SW480 (cell line): Measurements from ENCODE around the gene MMEL1.
"Not testable (repeated sequence)": the region's sequence is repeated elsewhere in the genome, so short reads cannot be mapped to it uniquely, and the experiment has no call there.

Experiments
- DNase-seq: peaks from one replicate; pipeline ENCODE4 v3.0.0-alpha.2; 2016; ENCODE audit warnings: low spot score

Gene MMEL1

DNA sequence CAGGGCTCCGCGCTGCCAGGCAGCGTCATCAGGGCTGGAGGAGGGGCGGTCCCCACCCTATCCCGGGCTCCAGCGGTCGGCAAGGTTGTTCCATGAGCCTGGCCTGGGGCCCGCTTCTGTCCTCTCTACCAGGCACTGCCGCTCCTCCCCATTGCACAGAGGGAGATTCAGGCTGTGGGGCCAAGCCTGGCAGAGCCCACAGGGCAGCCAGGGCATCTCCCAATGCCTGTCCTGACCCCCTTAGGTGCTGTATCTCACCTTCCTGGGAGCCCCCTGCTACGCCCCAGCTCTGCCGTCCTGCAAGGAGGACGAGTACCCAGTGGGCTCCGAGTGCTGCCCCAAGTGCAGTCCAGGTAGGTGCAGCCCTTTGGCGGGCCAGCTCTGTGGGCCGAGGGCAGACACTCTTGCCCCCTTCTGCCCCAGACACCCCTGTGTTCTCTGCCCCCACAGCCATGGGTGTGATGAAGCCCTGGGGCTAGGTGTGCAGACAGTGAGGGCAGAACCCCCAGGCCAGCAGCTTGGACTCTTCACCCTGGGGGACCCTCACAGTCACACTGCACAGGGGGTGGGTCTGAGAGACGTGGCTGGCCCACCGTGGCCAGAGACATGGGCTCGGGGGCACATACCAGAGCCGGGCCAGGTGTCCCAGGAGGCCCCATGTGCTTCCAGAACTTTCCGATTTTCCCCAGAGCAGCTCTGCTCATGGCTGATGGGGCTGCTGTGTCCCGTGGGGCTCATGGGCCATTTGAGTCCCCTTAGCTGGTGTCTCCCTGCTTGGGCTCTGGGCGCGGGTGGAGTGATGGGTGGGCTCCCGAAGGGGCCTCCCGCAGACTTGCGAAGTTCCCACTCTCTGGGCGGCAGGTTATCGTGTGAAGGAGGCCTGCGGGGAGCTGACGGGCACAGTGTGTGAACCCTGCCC, 75.1 kb downstream of the MMEL1 start:
- no peak for DNase-seq

GRCh38 chr1:2556678-2557481, 75.9 kb downstream of the MMEL1 start:
- peak; percentile 47 for DNase-seq

- DNase-seq: peak; percentile 53
These were observed 76.5 kb downstream of the MMEL1 start, which contains the start of gene TNFRSF14 for GRCh38 chr1:2556277-2556677. Gene TNFRSF14 (plus strand): TSS chr1:2556371. CDS start chr1:2556665, 294 bp downstream.

GRCh38 chr1:2555634-2556276, 77.1 kb downstream of the MMEL1 start:
- DNase-seq: no peak

GRCh38 chr1:2554621-2555387, 78.0 kb downstream of the MMEL1 start:
- no peak for DNase-seq

DNA sequence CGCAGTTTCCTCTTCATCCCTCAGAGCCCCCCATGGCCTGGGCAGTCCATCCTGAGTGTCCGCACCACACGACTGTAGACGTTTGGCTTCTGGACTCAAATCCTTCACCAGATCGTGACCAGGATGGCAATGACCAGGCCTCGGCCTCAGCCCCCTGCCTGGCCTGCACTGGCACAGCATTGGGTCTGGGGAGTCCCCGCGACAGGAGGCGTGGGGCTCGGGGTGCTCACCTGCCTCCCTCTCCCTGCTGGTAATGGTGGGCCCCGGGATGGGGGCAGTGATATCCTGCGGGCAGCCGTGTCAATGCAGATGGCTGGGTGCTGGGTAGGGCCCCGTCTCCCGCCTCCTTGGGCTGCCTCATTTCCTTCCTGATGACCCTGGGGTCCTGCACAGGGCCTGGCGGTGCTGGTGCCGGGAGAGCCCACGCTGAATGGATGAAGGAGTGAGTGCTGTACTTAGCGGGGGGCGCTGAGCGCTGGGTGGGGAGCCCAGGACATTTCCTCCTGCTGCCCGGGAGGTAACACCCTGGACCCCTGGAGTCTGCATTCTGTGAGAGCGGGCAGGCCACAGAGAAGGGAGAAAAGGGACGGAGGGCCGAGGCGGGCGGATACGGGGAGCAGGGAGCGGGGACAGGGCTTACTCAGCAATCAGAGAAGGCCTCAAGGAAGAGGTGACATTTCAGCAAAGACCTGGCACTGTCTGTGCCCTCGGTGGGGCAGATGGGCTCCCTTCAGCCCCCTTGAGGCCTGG, 78.8 kb downstream of the MMEL1 start:
- no peak for DNase-seq

GRCh38 chr1:2553076-2553475, 79.7 kb downstream of the MMEL1 start:
- not testable (repeated sequence) for DNase-seq

DNA sequence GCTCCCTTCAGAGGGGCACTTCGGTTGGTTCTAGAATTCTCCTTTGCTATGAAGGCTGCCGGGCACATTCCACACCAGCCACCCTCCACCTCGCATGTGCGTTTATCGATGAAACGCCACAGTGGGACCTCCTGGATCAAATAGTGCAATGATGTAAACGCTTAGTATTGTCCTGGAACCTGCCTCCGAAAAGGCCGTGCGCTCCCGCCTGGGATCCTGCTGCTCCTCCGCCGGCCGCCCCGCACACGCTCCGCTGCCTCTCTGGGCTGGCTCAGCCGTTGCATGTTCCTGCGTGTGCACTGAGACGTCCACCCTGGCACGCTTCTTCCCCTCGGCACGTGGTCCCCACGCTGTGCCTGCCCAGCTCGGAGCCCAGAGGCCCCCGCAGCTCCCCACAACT, 80.6 kb downstream of the MMEL1 start:
- no peak for DNase-seq

DNA sequence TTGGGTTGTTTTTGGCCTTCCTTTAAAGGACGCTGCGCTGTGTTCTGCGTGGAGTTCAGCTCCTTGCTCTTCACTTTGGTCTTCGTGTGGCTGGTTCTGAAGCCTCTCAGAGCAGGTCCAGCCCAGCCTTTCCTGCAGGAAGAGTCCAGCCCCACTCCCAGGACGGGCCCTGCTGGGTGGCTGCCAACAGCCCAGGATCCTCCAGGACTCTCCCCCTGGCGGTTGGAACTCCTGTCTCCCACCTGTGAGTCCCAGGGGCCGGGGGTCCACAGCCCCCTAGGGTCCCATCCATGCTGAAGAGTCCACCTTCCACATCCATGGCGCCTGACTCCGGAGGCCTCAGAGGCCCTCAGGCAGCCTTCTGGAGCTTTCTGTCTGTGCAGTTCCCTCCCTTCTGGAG, 81.3 kb downstream of the MMEL1 start:
- not testable (repeated sequence) for DNase-seq

GRCh38 chr1:2550309-2550861, 82.4 kb downstream of the MMEL1 start:
- DNase-seq: not testable (repeated sequence)

- not testable (repeated sequence) for DNase-seq
These were observed 83.3 kb downstream of the MMEL1 start for GRCh38 chr1:2549367-2550029.

GRCh38 chr1:2548068-2548589, 84.7 kb downstream of the MMEL1 start:
- peak; percentile 84 for DNase-seq

GRCh38 chr1:2547210-2548067, 85.4 kb downstream of the MMEL1 start:
- DNase-seq: peak; percentile 49

- peak; percentile 95 for DNase-seq
These were observed 86.2 kb downstream of the MMEL1 start for GRCh38 chr1:2546515-2547209.

DNA sequence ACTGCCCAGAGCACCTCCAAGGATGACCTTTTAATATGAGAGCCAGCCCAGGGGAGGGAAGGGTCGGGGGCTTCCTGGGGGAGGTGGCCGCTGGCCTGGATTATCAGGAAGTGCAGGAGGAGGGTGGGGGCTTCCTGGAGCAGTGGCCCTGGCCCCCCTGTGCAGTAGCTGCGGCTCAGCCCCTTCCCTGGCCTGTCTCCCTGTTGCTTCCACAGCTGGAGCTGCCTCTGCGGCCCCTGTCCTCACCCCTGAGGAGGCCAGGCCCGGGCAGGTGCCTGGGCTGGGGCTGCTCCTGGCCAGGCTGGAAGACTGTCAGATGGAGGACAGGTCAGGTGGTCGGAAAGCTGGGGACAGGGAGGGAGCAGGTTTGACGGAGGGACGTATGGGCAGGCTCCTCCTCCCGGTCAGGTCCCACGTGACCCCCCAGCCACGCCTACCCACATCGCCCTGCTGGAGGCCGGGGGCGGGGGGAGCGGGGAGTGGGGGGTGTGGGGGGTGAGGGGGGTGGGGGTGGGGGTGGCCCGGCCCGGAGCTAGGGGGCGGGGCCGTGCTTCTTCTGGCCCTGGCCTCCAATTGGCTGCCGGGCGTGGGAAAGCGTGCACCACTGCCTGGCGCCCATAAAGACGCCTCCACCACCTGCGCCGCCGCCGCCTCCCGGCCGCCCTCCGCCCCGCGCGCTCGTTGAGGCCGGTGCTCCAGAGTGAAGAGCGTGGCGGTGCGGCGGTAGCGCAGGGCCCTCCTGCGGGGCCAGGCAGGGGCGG, 86.9 kb downstream of the MMEL1 start:
- peak; percentile 95 for DNase-seq

DNA sequence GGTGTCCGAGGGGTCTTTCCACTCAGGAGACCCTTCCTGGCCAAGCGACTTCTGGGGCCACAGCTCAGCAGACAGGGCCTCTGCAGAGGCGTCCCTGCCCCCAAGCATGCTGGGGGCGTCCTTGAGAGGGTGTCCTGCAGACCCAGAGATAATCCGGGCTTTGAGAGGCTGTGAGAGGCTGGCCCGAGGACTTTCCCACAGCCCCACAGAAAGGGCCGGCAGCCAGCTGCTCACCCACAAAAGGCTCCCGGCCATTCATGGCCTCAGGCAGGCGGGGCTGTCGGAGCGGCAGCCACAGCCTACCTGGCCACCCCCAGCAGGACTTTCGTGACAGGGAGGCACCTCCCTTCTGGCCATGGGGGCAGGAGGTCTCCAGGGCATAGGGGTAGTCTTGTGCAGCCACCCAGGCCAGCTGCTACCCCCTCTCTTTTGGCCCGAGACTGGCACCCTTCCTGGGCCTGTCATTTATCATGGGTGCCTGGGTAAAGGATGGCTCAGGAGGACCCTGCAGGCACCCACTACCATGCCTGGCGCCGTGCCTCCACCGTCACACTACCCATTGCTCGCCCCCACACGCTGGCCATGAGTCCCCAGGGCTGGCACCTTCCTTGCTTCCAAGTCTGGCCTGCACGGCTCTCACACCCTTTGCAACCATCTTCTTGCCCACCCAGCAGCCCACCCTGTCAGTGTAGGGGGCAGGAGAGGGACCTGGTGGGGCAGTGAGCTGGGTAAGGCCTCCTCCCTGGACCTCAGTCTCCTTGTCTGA, 87.8 kb downstream of the MMEL1 start:
- DNase-seq: peak; percentile 49
